CD4-positive, alpha-beta T cell treated with Interleukin-4 for 1 hour (primary cell): Measurements from ENCODE around the gene KBTBD12.

Experiments
- DNase-seq, 2 donors: peaks; one replicate each; pipeline ENCODE4 v3.0.0-alpha.2; 2020 to 2022

KBTBD12 gene

GRCh38 chr3:127953091-127954035 lies 38.3 kb downstream of the KBTBD12 start:
- no peak for DNase-seq

DNA sequence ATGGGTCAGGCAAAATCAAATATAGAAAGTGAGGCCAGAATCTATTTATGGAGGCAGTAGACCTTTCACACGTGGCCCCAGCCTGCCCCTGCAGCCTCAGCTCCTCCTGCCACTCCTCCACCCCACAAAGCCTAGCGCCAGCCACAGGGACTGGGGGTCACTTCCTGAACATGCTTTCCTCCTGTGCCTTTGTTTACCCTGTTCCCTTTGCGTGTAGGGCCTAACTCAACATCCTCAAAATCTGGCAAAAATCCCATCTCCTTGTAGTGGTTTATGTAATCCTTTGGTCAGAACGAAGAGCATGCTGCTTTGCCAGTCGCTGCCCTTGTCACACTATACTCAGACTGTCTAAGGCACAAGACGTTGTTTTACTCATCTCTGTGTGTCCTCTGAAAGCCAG lies 39.6 kb downstream of the KBTBD12 start:
- DNase-seq = no peak

GRCh38 chr3:127955728-127956127 lies 40.7 kb downstream of the KBTBD12 start:
- no peak for DNase-seq

DNA sequence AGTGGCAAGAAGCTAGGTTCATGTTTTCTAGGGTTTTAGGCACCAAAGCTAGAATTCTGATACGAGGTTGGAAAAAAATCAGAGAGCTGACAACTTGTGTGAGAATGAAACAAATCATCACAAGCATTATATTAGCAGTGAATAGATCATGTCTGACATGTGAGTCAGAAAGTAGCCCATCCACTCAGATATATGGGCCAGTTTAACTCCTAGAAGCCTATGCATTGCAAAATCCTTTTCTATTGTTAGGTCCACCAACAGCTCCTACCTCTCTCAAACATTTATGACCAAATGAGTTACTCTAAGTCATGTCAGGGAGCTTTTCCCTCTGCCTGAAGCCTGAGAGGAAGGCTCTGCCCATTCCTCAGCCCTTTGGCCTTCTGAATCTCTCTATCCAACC lies 44.0 kb downstream of the KBTBD12 start:
- DNase-seq = no peak

- no peak for DNase-seq
These were observed 44.8 kb downstream of the KBTBD12 start for GRCh38 chr3:127959873-127960272.

DNA sequence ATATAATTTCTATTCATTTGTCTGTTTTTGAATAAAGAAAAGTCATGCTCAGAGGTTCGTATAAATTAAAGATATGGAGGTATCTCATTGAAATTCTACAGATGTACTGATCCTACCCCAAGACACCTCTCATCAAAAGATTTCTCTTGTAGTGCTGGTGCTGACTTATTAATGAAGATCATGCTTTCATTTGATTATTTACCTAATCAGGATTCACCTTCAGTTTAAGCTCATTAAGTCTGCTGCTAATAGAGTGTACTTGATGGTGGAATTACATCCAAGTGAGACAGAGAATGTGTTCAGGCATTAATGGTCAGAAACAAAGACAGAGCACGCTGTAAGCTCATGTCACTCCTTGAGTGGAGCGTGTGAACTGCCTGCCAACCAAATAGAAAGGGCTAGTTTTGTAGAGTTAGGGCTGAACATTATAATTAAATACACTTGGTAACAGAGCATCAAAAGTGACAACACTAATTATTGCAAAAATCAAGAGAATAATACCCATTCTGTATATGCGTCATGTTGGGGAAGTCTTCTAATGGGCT lies 45.5 kb downstream of the KBTBD12 start:
- no peak for DNase-seq

- DNase-seq = no peak
These were observed 46.1 kb downstream of the KBTBD12 start for GRCh38 chr3:127961124-127961523.

GRCh38 chr3:127961963-127962362 lies 46.9 kb downstream of the KBTBD12 start:
- DNase-seq = no peak

DNA sequence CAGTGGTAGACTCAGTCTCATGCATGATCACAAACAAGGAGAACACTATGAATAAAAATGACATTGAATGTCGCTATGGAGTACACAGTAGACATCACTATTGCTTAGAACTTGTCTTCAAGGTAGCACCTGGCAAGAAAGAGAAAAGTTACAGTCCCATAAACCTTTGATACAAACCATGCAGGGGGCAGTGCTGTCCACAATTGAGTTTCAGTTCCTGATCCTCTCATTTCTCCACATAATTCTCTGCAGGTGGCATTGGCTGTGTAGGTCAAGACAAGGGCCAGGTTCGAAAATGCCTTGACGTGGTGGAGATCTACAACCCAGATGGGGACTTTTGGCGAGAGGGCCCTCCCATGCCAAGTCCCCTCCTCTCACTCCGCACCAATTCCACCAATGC lies 47.9 kb downstream of the KBTBD12 start:
- DNase-seq = no peak

DNA sequence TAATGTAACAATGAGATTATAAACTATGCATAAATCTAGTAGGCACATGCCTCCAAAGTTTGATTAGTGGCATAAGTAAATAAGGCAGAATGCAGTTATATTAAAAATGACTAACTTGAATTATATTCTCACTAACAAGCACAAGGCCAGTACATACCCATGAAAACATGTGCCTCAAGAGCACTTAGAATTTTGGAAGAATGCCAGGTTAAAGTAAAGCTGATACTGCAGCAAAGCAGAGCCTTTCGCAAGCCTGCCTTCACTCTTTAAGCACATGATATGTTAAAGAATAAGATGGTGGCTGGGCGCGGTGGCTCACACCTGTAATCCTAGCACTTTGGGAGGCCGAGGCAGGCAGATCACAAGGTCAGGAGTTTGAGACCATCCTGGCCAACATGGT lies 49.0 kb downstream of the KBTBD12 start:
- DNase-seq = no peak

DNA sequence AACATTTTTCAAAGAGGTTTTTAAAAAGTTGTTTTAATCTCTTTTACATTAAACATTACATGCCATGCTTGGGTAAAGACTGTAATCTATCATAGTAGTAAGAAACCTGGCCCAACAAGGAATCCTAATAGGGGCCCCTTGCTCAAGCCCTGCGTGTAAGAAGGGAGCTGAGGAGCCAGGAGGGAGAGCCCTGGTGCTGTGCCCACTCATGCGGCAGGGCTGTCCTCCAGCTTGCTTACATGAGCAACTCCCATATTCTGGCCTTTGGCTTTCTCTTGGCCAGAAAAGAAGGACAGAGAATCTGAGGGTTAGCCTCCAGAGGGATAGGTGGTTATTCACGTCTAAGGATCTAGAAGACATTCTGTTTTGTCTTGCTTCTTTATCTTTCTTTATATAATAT lies 49.8 kb downstream of the KBTBD12 start:
- DNase-seq = no peak

- no peak for DNase-seq
These were observed 52.3 kb downstream of the KBTBD12 start for GRCh38 chr3:127967316-127967715.

DNA sequence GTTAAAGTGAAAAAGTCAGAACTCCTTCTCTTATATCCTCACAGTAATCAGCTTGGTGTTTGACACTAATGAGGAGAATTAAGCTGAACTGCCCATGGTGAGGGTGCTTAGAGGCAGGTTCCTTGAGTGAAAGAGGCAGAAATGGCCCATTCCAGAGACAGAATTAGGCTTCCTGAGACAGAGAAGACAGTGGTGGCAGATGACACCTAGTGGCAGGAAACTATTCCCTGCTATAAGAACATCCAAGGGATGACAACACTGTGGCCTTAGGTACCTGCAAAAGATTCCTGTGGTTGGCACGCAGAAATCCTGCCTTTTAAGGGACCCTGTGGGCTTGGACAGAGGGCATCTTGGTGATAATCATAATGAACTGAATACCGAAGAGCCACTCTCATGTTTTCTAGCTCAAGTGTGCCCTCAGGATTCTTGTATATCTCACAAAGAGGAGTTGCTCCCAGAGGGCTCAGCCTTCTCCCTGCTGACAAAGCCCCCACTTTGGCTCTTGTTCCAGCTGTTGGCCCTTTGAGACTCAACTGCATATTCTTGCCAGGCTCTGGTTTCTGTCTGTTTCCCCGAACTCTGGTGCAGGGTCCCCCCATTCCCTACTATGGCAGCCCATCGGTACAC lies 56.0 kb downstream of the KBTBD12 start:
- DNase-seq = peak; percentile 15 to 21

DNA sequence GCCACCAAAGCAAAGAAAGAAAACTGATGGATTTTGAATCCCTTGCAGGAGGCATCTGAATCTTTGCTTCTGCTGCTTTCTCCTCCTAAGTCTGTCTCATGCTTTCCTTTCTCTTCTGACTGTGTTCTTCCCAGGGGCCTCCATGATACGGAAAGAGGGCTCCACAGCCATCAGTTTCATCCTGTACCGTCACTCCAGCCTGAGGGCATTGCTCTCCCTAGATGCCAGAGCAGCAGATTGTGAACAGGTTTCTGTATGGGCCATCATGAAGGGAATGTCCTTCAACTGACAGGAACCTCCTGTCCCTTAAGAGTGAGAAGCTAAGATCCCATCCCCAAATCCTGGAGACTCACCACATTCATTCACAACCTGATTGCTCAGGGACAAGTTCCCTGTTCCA lies 59.2 kb downstream of the KBTBD12 start:
- DNase-seq = no peak

DNA sequence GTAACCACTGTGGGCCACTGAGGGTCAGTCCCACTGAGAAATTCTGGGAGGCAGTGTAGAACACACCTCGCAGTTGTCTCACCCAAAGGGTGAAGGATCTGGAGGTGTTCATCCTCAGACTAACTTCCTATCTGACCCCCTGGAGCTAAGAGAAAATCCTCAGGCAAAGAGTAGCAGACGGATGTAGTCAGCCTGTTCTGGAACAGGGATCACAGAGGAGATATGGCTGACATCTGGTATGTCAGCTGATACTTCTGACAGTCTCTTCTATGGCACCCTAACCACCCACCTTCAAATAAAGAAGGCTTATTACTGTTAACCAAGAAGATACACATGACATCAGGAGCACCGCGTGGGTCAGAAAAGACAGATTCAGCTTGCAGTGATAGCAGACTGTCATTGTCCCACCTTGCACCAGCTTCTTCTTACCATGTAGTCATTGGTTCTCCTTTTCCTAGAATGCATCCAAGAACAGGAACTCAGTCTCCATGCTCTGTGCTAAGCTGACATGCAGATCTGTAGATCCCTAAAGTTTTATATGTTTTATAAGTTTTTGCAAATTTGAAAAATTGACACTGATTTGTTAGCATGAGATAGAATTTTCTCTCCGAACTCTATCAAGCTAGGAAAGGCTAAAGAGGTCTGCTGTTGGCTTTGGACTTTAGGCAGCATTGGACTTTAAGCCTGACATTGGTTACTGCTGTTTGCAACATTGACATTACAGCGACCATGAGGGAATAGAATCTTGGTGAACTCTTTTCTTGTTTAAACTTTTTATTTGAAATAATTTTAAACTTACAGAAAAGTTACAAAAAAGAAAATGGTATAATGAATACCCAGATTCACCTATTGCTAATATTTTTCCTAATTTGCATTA lies 60.4 kb downstream of the KBTBD12 start:
- DNase-seq = no peak

DNA sequence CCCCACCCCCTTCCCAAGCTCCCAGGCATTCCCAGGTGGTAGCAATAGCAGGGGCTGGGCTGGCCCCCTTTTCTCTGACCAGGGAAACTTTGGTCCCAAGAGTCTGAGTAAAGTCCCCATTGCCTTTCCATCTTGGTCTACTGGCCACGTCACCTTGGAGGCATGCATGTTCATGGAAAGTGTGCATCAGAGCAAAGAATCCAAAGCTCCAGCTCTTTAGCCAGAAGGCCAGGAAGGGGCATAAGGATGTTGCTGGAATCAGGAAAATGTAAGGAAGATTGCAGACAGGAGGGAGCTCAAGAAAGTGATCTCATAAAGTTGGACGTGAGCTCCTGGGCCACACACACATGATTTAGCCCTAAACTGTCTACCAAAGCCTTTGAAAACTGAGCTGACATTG lies 63.6 kb downstream of the KBTBD12 start:
- no peak for DNase-seq

DNA sequence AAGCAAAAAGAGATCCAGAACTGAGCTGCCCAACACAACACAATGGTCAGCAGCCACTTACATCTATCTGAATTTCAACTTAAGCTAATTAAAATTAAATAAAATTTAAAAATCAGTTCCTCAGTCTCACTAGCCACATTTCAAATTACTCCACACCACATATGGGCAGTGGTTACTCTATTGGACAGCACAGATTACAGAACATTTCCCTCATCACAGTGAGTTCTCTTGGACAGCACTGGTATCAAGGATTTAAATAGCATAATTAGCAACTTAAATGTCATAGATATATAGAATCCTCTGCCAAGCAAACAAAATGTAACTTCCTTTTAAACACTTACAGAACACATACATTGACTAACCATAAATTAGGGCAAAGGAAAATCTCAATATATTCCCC lies 64.4 kb downstream of the KBTBD12 start:
- no peak for DNase-seq

DNA sequence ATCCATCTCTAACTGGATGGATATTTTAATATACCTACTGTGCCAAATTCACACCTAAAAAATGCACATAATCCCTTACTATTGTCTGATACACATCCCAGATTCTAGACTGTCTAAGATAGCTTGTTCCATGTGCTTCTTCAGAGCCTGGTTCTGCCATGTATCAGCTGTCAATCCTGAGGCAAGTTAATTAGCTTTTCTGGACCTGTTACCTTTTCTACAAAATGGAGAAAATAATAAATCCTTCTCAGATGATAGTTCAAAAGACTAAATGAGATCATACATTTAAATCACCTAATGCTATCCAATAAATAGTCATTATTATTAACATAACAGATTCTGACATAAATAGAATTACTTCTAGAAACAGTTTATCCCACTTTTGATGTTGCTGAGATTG lies 66.1 kb downstream of the KBTBD12 start:
- DNase-seq = no peak

DNA sequence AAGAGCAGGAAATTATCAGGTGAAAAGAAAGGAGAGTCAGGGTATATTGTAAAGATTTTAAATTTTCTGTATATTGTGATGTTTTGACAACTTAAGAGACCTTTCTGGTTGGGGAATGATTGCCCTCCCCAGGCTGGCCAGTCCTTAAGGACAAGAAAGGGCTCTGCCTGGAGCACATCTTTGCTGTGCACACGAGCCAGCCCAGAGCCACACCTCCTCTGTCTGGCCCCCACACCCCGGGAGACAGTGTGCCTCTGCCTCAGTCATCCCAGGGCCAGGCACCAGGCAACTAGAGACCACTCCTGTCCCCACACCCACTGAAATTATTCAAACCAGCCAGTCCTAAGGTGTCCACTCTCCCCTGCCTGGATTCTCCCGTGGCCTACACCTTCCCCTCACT lies 67.1 kb downstream of the KBTBD12 start:
- DNase-seq = no peak

DNA sequence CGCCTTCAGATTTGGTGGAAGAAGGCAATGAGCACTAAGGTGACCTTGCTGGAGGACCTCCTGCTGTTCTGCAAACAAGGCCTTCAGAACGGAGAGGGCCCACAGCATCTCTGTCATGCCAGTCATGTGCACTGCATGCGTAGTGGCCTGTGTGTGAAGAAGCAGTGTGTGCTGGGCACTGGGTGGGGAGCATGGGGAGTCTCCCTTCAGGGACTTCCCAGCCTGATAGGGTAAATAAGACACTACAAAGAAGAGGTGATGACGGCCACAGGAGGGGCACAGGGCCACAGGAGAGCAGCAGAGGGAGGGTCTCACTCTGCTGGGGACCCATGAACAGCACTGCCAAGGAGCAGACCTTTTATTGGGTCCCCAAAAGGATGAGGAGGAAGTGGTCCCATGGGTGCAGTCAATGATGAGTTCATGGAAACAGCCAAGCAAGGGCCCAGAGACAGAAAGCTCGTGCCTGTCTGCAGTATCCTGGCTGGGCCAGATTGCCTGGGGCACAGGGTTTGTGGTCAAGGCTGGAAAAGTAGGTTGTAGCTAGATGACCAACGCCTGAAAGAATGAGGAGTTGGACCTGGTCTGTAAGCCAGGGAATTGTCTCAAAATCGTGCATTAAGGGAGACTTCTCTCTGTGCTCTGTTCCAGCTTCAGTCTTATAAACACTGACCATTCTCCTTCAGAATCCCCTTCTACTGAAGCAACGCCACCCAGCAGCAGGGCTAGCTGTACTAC lies 69.4 kb downstream of the KBTBD12 start:
- no peak for DNase-seq

GRCh38 chr3:127985216-127985615 lies 70.2 kb downstream of the KBTBD12 start:
- DNase-seq = no peak

DNA sequence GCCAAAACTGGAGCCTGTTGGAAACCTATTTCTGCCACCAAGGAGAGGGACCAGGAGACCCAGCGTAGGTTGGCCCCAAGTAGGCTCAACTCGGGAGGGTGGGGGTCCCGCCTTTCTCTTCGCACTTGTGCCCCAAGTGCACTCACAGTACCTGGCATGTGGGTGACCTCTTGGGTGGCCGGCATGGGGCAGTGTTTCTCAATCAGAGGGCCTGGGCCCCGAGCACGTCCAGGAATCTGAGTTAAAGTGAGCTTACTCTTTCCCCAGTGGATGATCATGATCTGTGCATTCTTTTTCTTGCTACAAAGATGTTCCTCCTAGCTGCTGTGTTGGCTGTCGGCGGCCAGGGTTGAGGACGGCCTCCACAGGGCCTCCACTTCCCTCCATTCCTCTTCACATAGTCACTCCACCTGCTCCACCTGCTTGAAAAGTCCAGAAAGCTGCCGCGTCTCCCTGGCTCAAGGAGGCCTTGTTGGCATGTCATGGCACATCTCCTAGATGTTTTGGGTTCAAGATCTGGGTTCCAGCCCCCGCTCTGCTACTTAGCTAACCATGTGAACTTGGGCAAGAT lies 70.7 kb downstream of the KBTBD12 start:
- DNase-seq = no peak
